CD4-positive, alpha-beta memory T cell (primary cell): ENCODE results near the gene DNAH3. TPM values are rescaled to one million over a fixed set of nuclear protein-coding genes. Genes with fewer than 3 reads are reported as not detected.
"Not testable (repeated sequence)": the region's sequence is repeated elsewhere in the genome, so short reads cannot be mapped to it uniquely, and the experiment has no call there.

Experiments
- CTCF ChIA-PET: fragments of 350-600 bp; sonication (Branson Sonifier 250); formaldehyde crosslinking; loops from one replicate; lab custom pipeline; 2021; ENCODE audit warnings: inconsistent platforms; ENCODE audit not compliant: partially characterized antibody; lab: Charles Lee
- POLR2A ChIA-PET: fragments of 350-600 bp; sonication (Branson Sonifier 250); formaldehyde crosslinking; loops from one replicate; lab custom pipeline; 2021; ENCODE audit not compliant: partially characterized antibody; lab: Charles Lee
- DNase-seq, 5 donors: peaks; one replicate each; pipeline versions ENCODE4 v3.0.0 to v3.0.0-alpha.2; 2020 to 2022; ENCODE audit warnings: mixed read lengths in 1 of 5
- H3K27ac ChIP-seq: one replicate; pipeline ENCODE4 v1.7.0; 2013; ENCODE audit warnings: low read depth, low read length
- H3K27me3 ChIP-seq: 2 replicates; pipeline ENCODE4 v1.7.0; 2013; ENCODE audit warnings: mild to moderate bottlenecking, low read length, moderate library complexity; ENCODE audit not compliant: insufficient read depth
- H3K36me3 ChIP-seq: 2 replicates; pipeline ENCODE4 v1.7.0; 2013; ENCODE audit warnings: mild to moderate bottlenecking, low read length, moderate library complexity; ENCODE audit not compliant: insufficient read depth
- H3K4me1 ChIP-seq: 2 replicates; pipeline ENCODE4 v1.7.0; 2013; ENCODE audit warnings: mild to moderate bottlenecking, low read length, moderate library complexity; ENCODE audit not compliant: insufficient read depth
- H3K4me3 ChIP-seq, 2 donors: one replicate each; pipeline ENCODE4 v1.7.0; 2013; ENCODE audit warnings: low read length in 2 of 2, mild to moderate bottlenecking in 1 of 2
- H3K9me3 ChIP-seq, 2 donors: one replicate each; pipeline ENCODE4 v1.7.0; 2013; ENCODE audit warnings: low read length in 2 of 2, control low read depth in 1 of 2; ENCODE audit not compliant: control insufficient read depth in 1 of 2
- H3K27ac Mint-ChIP-seq, 7 donors: one replicate each; pipeline ENCODE4 v1.8.0; 2020 to 2021; ENCODE audit warnings: mixed read lengths in 7 of 7, mild to moderate bottlenecking in 6 of 7, inconsistent platforms in 3 of 7, moderate library complexity in 3 of 7
- H3K27me3 Mint-ChIP-seq, 2 donors: one replicate each; pipeline ENCODE4 v1.8.0; 2020 to 2021; ENCODE audit warnings: mixed read lengths in 2 of 2
- H3K36me3 Mint-ChIP-seq, 2 donors: one replicate each; pipeline ENCODE4 v1.8.0; 2020 to 2021; ENCODE audit warnings: mixed read lengths in 2 of 2, inconsistent platforms in 1 of 2, mild to moderate bottlenecking in 1 of 2
- H3K4me1 Mint-ChIP-seq, 4 donors: one replicate each; pipeline ENCODE4 v1.8.0; 2020 to 2021; ENCODE audit warnings: mixed read lengths in 4 of 4, mild to moderate bottlenecking in 1 of 4
- H3K4me3 Mint-ChIP-seq, 8 donors: one replicate each; pipeline ENCODE4 v1.8.0; 2020 to 2021; ENCODE audit warnings: mixed read lengths in 8 of 8, mild to moderate bottlenecking in 7 of 8, moderate library complexity in 6 of 8, inconsistent platforms in 3 of 8
- H3K9me3 Mint-ChIP-seq, 8 donors: one replicate each; pipeline ENCODE4 v1.8.0; 2020 to 2021; ENCODE audit warnings: mixed read lengths in 8 of 8, mild to moderate bottlenecking in 5 of 8, inconsistent platforms in 3 of 8, moderate library complexity in 1 of 8
- intact Hi-C: fragments of 100-400 bp; cut with micrococcal nuclease; formaldehyde crosslinking; loops from one replicate; pipeline ENCODE4 v1.15.1; 2023
- polyA plus RNA-seq, 2 donors: library from polyadenylated mRNA; unstranded; fragments of 300-500 nt; fragmentation: Illumina TruSeq; gene quantifications; one replicate each; pipeline ENCODE4 v1.2.3, GENCODE V29; 2021
- total RNA-seq, 2 experiments: library from RNA; stranded (reverse); gene quantifications; one replicate each; pipeline ENCODE4 v1.2.3, GENCODE V29; 2021

The DNAH3 gene
- total and polyA plus RNA-seq, 4 experiments from 2014 or later, result not detected

- H3K27ac Mint-ChIP-seq, result no peak overlapping the region
These were observed 145.6 kb downstream of the DNAH3 start for GRCh38 chr16:21005008-21005407.

DNA sequence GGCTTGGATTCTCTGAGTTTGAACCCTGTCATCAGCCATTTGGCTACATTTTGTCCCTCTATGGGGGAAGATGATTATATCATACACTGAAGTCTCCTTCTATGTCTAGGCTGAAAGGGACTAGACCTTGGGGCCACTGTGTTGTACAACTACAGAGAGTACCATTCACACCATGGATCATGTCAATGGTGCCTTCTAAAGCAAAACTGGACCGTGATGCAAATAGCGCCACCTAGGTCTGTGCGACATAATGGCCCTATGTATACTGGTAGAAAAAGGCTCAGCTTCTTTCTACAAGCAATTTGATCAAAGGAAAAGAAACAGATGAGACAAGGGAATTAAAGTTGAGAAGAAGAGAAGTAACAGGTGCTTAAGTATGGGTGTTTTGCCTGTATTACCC lies 149.4 kb downstream of the DNAH3 start:
- Histone ChIP-seq H3K4me1 (no peaks in the 10 kb centered on the region), H3K27ac (no peak overlapping the region), H3K36me3 (no peaks in the 10 kb centered on the region), H3K9me3 (no peaks in the 10 kb centered on the region), H3K27me3 (no peaks in the 10 kb centered on the region), H3K4me3 (no peak overlapping the region)
- H3K27me3 Mint-ChIP-seq, result peaks cover 0 to 15% of the 10 kb centered on the region in 2 donors
- H3K4me1 Mint-ChIP-seq, result peaks cover 0 to 2% (median 0%) of the 10 kb centered on the region in 4 donors
- POLR2A ChIA-PET, result no interaction called here
- H3K9me3 Mint-ChIP-seq, result peaks cover 0 to 2% (median 0%) of the 10 kb centered on the region in 8 donors
- no peaks in the 10 kb centered on the region for H3K36me3 Mint-ChIP-seq
- DNase-seq, result no peak
- intact Hi-C loops, result loop anchor here (10.0 kb wide), 1 partner anchor 146 kb away; no protein-coding TSS in a partner anchor
- CTCF ChIA-PET, result interaction anchor here (0.7 kb wide), 1 partner anchor 152 kb away, joined by 4 read pairs; no protein-coding TSS in a partner anchor
- no peak overlapping the region for H3K4me3 Mint-ChIP-seq
- no peak overlapping the region for H3K27ac Mint-ChIP-seq

More at GRCh38 chr16:21005008-21005407, 145.6 kb downstream of the DNAH3 start:
- ChIA-PET POLR2A (no interaction called here), CTCF (no interaction called here)
- no peak for DNase-seq
- intact Hi-C loops, result loop anchor here (10.0 kb wide), 1 partner anchor 150 kb away; no protein-coding TSS in a partner anchor
- no peak overlapping the region for H3K4me3 ChIP-seq
- Mint-ChIP-seq H3K4me1 (peaks cover 0 to 2% (median 0%) of the 10 kb centered on the region in 4 donors), H3K27me3 (peaks cover 8 to 16% of the 10 kb centered on the region in 2 donors), H3K36me3 (no peaks in the 10 kb centered on the region), H3K4me3 (no peak overlapping the region), H3K9me3 (peaks cover 0 to 5% (median 0%) of the 10 kb centered on the region in 8 donors)
- peaks cover 6% of the 10 kb centered on the region for H3K27me3 ChIP-seq
- H3K27ac ChIP-seq, result no peak overlapping the region
- H3K36me3 ChIP-seq, result no peaks in the 10 kb centered on the region
- no peaks in the 10 kb centered on the region for H3K4me1 ChIP-seq
- no peaks in the 10 kb centered on the region for H3K9me3 ChIP-seq

GRCh38 chr16:20997147-20997546 lies 153.5 kb downstream of the DNAH3 start:
- CTCF ChIA-PET, result no interaction called here
- no peaks in the 10 kb centered on the region for H3K36me3 ChIP-seq
- H3K4me1 ChIP-seq, result no peaks in the 10 kb centered on the region
- H3K27me3 ChIP-seq, result no peaks in the 10 kb centered on the region
- H3K27ac ChIP-seq, result no peak overlapping the region
- DNase-seq, result no peak
- Mint-ChIP-seq H3K4me3 (no peak overlapping the region), H3K36me3 (no peaks in the 10 kb centered on the region), H3K27ac (no peak overlapping the region), H3K4me1 (peaks cover 0 to 2% (median 0%) of the 10 kb centered on the region in 4 donors), H3K27me3 (peaks cover 0 to 6% of the 10 kb centered on the region in 2 donors), H3K9me3 (peaks cover 0 to 2% (median 0%) of the 10 kb centered on the region in 8 donors)
- H3K4me3 ChIP-seq, result no peak overlapping the region
- POLR2A ChIA-PET, result no interaction called here
- intact Hi-C loops, result no loop called here
- H3K9me3 ChIP-seq, result no peaks in the 10 kb centered on the region

- peaks cover 0 to 2% (median 0%) of the 10 kb centered on the region in 8 donors for H3K9me3 Mint-ChIP-seq
- no peak for DNase-seq
- H3K27me3 Mint-ChIP-seq, result peaks cover 0 to 5% of the 10 kb centered on the region in 2 donors
- CTCF ChIA-PET, result no interaction called here
- H3K4me3 ChIP-seq, result no peak overlapping the region
- no peaks in the 10 kb centered on the region for H3K27me3 ChIP-seq
- no peaks in the 10 kb centered on the region for H3K4me1 Mint-ChIP-seq
- no peaks in the 10 kb centered on the region for H3K36me3 ChIP-seq
- H3K36me3 Mint-ChIP-seq, result no peaks in the 10 kb centered on the region
- H3K9me3 ChIP-seq, result no peaks in the 10 kb centered on the region
- POLR2A ChIA-PET, result no interaction called here
- H3K27ac Mint-ChIP-seq, result no peak overlapping the region
- intact Hi-C loops, result no loop called here
- no peak overlapping the region for H3K4me3 Mint-ChIP-seq
- no peak overlapping the region for H3K27ac ChIP-seq
- no peaks in the 10 kb centered on the region for H3K4me1 ChIP-seq
These were observed 154.9 kb downstream of the DNAH3 start for GRCh38 chr16:20995711-20996110.

DNA sequence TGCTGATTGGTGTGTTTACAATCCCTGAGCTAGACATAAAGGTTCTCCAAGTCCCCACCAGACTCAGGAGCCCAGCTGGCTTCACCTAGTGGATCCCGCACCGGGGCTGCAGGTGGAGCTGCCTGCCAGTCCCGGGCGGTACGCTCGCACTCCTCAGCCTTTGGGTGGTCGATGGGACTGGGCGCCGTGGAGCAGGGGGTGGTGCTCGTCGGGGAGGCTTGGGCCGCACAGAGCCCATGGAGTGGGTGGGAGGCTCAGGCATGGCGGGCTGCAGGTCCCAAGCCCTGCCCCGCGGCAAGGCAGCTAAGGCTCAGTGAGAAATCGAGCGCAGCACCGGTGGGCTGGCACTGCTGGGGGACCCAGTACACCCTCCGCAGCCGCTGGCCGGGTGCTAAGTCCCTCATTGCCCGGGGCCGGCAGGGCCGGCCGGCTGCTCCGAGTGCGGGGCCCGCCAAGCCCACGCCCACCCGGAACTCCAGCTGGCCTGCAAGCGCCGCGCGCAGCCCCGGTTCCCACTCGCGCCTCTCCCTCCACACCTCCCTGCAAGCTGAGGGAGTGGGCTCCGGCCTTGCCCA lies 161.1 kb downstream of the DNAH3 start:
- CTCF ChIA-PET, H3K4me1 ChIP-seq, intact Hi-C loops, H3K4me1 Mint-ChIP-seq, H3K9me3 Mint-ChIP-seq, H3K36me3 Mint-ChIP-seq, H3K9me3 ChIP-seq, H3K4me3 ChIP-seq, H3K27me3 ChIP-seq, H3K4me3 Mint-ChIP-seq, H3K27ac ChIP-seq, POLR2A ChIA-PET, H3K27me3 Mint-ChIP-seq, DNase-seq, H3K36me3 ChIP-seq, H3K27ac Mint-ChIP-seq: not testable (repeated sequence)

DNA sequence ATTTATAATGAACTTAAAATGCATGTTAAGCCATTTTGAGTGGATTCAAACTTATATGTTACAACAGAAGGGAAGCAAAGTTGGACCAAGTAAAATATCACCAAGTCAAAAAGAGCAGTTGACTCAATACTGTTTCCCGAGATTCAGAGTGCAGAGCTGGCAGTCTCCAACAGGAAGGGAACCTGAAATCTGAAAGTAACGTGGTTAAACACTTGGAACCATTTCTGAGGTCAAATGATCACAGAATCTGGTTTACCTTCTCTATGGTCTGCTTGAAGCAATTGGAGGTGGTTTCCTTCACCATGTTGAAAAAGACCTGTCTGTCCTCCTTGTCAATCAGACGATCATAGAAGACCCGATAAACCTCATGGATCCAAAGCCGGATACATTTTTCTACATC lies 163.6 kb downstream of the DNAH3 start:
- ChIA-PET CTCF (no interaction called here), POLR2A (no interaction called here)
- Mint-ChIP-seq H3K36me3 (no peaks in the 10 kb centered on the region), H3K27me3 (peaks cover 0 to 3% of the 10 kb centered on the region in 2 donors), H3K4me1 (no peaks in the 10 kb centered on the region), H3K27ac (no peak overlapping the region), H3K9me3 (peaks cover 0 to 3% (median 0%) of the 10 kb centered on the region in 8 donors), H3K4me3 (no peak overlapping the region)
- Histone ChIP-seq H3K4me3 (no peak overlapping the region), H3K36me3 (no peaks in the 10 kb centered on the region), H3K27me3 (no peaks in the 10 kb centered on the region), H3K27ac (no peak overlapping the region), H3K9me3 (no peaks in the 10 kb centered on the region), H3K4me1 (no peaks in the 10 kb centered on the region)
- DNase-seq, result no peak
- intact Hi-C loops, result no loop called here

- peaks cover 0 to 2% (median 0%) of the 10 kb centered on the region in 8 donors for H3K9me3 Mint-ChIP-seq
- no peak overlapping the region for H3K27ac Mint-ChIP-seq
- Histone ChIP-seq H3K4me1 (no peaks in the 10 kb centered on the region), H3K4me3 (no peak overlapping the region), H3K27ac (no peak overlapping the region), H3K27me3 (no peaks in the 10 kb centered on the region), H3K36me3 (no peaks in the 10 kb centered on the region), H3K9me3 (no peaks in the 10 kb centered on the region)
- no peak overlapping the region for H3K4me3 Mint-ChIP-seq
- ChIA-PET CTCF (no interaction called here), POLR2A (no interaction called here)
- peaks cover 0 to 7% of the 10 kb centered on the region in 2 donors for H3K27me3 Mint-ChIP-seq
- no peak for DNase-seq
- no peaks in the 10 kb centered on the region for H3K36me3 Mint-ChIP-seq
- H3K4me1 Mint-ChIP-seq, result no peaks in the 10 kb centered on the region
- intact Hi-C loops, result no loop called here
These were observed 166.6 kb downstream of the DNAH3 start for GRCh38 chr16:20984019-20984418.
